ENCODE results near the gene HDAC10. TPM values are rescaled to one million over a fixed set of nuclear protein-coding genes. Genes with fewer than 3 reads are reported as not detected.
"Not testable (repeated sequence)": the region's sequence is repeated elsewhere in the genome, so short reads cannot be mapped to it uniquely, and the experiment has no call there.

HDAC10 gene
- total RNA-seq, 1 donor from 2014 or later = 13.6 TPM

GRCh38 chr22:50274311-50274710, 23.2 kb upstream of the HDAC10 start:
- DNase-seq = peak; percentile 54
- Histone ChIP-seq H3K9me3 (replicated peaks) (no peaks in the 10 kb centered on the region), H3K27me3 (ENCODE audit: low read depth) (peaks cover 11% of the 10 kb centered on the region), H3K27ac (replicated peaks) (peak overlapping the region; percentile 44), H3K36me3 (peaks cover 44% of the 10 kb centered on the region), H3K4me3 (no peak overlapping the region), H3K4me1 (peaks cover 41% of the 10 kb centered on the region)
- intact Hi-C loops (cut with micrococcal nuclease) = loop anchor here (5.0 kb wide), 1 partner anchor 53 kb away; the partner anchor contains the start of gene DENND6B
- TF ChIP-seq, protein P1, sequence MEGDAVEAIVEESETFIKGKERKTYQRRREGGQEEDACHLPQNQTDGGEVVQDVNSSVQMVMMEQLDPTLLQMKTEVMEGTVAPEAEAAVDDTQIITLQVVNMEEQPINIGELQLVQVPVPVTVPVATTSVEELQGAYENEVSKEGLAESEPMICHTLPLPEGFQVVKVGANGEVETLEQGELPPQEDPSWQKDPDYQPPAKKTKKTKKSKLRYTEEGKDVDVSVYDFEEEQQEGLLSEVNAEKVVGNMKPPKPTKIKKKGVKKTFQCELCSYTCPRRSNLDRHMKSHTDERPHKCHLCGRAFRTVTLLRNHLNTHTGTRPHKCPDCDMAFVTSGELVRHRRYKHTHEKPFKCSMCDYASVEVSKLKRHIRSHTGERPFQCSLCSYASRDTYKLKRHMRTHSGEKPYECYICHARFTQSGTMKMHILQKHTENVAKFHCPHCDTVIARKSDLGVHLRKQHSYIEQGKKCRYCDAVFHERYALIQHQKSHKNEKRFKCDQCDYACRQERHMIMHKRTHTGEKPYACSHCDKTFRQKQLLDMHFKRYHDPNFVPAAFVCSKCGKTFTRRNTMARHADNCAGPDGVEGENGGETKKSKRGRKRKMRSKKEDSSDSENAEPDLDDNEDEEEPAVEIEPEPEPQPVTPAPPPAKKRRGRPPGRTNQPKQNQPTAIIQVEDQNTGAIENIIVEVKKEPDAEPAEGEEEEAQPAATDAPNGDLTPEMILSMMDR (IDR thresholded peaks at IDR 0.05; ENCODE audit: borderline replicate concordance) = peak; percentile 48

GRCh38 chr22:50273781-50274180, 22.7 kb upstream of the HDAC10 start:
- intact Hi-C loops (cut with micrococcal nuclease) = loop anchor here (5.0 kb wide), 1 partner anchor 54 kb away; the partner anchor contains the start of gene DENND6B
- Histone ChIP-seq H3K4me1 (peaks cover 47% of the 10 kb centered on the region), H3K27me3 (ENCODE audit: low read depth) (peaks cover 11% of the 10 kb centered on the region), H3K27ac (replicated peaks) (peak overlapping the region; percentile 44), H3K36me3 (peaks cover 38% of the 10 kb centered on the region)
- H3K9me3 ChIP-seq (replicated peaks); H3K4me3 ChIP-seq; DNase-seq: not testable (repeated sequence)

DNA sequence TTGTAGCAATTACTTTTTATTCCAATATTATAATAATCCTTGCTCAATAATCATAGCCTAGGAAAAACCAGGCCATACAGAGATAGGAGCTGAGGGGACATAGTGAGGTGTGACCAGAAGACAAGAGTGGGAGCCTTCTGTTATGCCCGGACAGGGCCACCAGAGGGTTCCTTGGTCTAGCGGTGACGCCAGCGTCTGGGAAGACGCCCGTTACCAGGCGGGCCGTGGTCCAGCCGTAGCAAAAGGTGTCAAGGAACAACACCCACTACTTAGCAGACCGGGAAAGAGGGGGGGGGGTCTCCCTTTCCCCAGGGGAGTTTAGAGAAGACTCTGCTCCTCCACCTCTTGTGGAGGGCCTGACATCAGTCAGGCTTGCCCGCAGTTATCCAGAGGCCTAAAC, 22.3 kb upstream of the HDAC10 start:
- intact Hi-C loops (cut with micrococcal nuclease) = loop anchor here (5.0 kb wide), 1 partner anchor 54 kb away; the partner anchor contains the start of gene DENND6B
- not testable (repeated sequence) for H3K27ac ChIP-seq (replicated peaks); DNase-seq; H3K9me3 ChIP-seq (replicated peaks); H3K4me3 ChIP-seq
- Histone ChIP-seq H3K36me3 (peaks cover 34% of the 10 kb centered on the region), H3K4me1 (peaks cover 51% of the 10 kb centered on the region), H3K27me3 (ENCODE audit: low read depth) (peaks cover 11% of the 10 kb centered on the region)

DNA sequence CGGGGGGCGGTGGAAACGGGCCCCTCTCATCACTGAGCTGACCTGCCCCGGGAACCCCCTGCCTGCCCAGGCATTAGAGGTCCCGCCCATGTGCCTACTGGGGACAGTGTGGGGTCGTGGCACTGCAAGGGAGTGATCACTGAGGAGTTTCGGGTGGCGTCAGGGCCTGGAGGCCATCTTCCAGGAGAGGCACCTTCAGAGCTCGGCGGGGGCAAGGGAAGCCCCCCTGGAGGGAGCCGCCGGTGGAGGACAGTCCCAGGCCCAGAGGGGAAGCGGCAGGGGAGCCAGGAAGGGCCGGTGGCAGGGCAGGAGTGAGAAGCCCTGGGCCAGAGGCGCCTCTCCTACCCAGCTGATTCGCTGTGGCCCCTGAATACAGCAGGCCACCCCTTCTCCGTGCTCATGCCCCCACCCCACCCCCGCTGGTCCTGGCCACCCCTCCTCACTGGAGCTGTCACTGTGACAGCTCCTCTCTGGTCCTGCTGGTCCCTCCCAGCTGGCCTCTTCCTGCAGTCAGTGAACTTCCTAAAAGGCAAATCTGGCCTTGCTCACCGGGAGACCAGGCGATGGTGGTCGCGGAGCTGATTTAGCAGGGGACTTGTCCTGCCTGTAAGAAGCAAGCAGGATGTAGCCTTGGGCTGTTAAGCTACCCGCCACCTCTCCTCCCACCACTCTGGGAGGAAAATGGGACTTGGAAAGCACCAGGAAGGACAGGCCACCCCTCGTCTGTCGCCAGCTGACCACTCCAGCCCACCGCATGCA, 21.2 kb upstream of the HDAC10 start:
- peaks cover 62% of the 10 kb centered on the region for H3K4me1 ChIP-seq
- DNase-seq = no peak
- intact Hi-C loops (cut with micrococcal nuclease) = loop anchor here (5.0 kb wide), 1 partner anchor 55 kb away; the partner anchor contains the start of gene DENND6B
- peak overlapping the region; percentile 67 for H3K4me3 ChIP-seq
- TF ChIP-seq, protein P1 (IDR thresholded peaks at IDR 0.05; ENCODE audit: borderline replicate concordance) = no peak
- peaks cover 23% of the 10 kb centered on the region for H3K36me3 ChIP-seq
- no peaks in the 10 kb centered on the region for H3K9me3 ChIP-seq (replicated peaks)
- peaks cover 11% of the 10 kb centered on the region for H3K27me3 ChIP-seq (ENCODE audit: low read depth)
- peak overlapping the region; percentile 87 for H3K27ac ChIP-seq (replicated peaks)

DNA sequence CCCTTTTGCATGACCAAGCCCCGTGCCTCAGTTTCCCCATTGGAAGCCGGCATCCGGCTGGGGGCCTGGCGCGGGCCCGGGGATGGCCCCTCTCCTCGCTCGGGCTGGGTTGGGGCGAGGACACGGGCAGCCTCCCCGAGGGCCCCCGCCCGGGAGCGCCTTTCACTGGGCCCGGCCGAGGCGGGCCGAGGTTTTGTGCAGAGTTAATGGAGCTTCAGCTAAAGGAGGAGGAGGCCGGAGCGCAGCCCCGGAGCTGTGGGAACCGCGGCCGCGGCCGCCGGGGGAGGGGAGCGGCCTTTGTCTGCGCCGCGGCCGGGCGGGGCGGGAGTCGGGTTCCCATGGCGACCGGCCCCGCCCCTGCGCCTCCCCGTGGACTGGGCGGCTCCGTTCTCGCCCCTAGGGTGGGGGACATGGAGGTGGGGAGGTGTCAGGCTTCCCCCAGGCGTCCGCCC, 20.5 kb upstream of the HDAC10 start:
- Histone ChIP-seq H3K36me3 (peaks cover 16% of the 10 kb centered on the region), H3K9me3 (replicated peaks) (no peaks in the 10 kb centered on the region), H3K4me3 (peak overlapping the region; percentile 67), H3K4me1 (peaks cover 69% of the 10 kb centered on the region), H3K27ac (replicated peaks) (peak overlapping the region; percentile 87), H3K27me3 (ENCODE audit: low read depth) (peaks cover 11% of the 10 kb centered on the region)
- DNase-seq = peak; percentile 71
- intact Hi-C loops (cut with micrococcal nuclease) = loop anchor here (5.0 kb wide), 1 partner anchor 56 kb away; the partner anchor contains the start of gene DENND6B
- TF ChIP-seq, protein P1 (IDR thresholded peaks at IDR 0.05; ENCODE audit: borderline replicate concordance) = peak; percentile 22

DNA sequence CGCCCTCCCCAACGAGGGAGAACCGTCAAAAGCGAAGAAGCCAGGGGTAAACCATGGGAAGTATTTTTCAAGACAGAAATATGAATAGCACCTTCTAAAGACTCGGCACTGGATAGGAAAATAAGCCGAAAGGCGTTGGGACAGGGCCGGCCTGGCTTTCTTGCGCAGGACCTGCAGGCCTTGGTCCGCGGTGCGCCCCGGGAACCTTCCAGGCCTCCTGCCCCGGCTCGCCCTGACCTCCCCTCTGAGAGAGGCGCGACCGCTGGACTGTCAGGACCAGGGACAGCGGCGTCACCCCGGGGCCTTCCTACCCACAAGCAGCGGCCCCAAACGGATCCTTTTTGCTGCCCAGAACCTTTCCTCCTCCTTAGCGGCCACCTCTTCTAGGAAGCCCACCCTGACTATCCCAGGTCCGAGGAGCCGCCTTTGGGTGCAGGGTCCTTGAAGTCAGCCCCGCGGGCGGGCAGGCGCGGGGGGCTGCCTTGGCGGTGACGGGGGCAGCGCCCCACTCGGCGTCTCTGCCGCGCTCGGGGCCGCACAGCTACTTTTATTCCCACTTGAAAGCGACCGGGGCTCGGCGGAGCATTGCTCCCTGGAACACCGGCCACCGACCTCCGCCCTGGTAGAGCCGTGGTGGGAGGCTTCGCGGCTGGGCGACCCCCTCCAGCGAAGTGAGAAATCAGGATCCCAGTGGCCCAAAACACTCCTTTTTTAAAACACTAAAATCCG, 19.8 kb upstream of the HDAC10 start:
- TF ChIP-seq, protein P1 (IDR thresholded peaks at IDR 0.05; ENCODE audit: borderline replicate concordance) = no peak

More for the DNA sequence above, 19.8 kb upstream of the HDAC10 start:
- H3K4me1 ChIP-seq = peaks cover 71% of the 10 kb centered on the region
- no peaks in the 10 kb centered on the region for H3K9me3 ChIP-seq (replicated peaks)
- H3K4me3 ChIP-seq = peak overlapping the region; percentile 67
- intact Hi-C loops (cut with micrococcal nuclease) = loop anchor here (5.0 kb wide), 1 partner anchor 56 kb away; the partner anchor contains the start of gene DENND6B
- peaks cover 10% of the 10 kb centered on the region for H3K36me3 ChIP-seq
- H3K27me3 ChIP-seq (ENCODE audit: low read depth) = peaks cover 11% of the 10 kb centered on the region
- peak overlapping the region; percentile 87 for H3K27ac ChIP-seq (replicated peaks)
- peak; percentile 73 for DNase-seq
